Erythroblast (primary cell): ENCODE data around the gene FBXL22.
"Not testable (repeated sequence)": the region's sequence is repeated elsewhere in the genome, so short reads cannot be mapped to it uniquely, and the experiment has no call there.

ENCODE experiments used
- DNase-seq, 2 experiments: peaks; one replicate each; lab custom pipeline; 2025; lab: John Stamatoyannopoulos, UW
- GATA1 ChIP-seq: IDR thresholded peaks from 2 replicates; pipeline ENCODE4 v1.6.1; 2011; ENCODE audit warnings: low read depth, mild to moderate bottlenecking, control low read depth, low read length, moderate library complexity
- POLR2A ChIP-seq: IDR thresholded peaks from 2 replicates; pipeline ENCODE4 v1.6.1; 2011; ENCODE audit warnings: mild to moderate bottlenecking, low read length

FBXL22 gene

DNA sequence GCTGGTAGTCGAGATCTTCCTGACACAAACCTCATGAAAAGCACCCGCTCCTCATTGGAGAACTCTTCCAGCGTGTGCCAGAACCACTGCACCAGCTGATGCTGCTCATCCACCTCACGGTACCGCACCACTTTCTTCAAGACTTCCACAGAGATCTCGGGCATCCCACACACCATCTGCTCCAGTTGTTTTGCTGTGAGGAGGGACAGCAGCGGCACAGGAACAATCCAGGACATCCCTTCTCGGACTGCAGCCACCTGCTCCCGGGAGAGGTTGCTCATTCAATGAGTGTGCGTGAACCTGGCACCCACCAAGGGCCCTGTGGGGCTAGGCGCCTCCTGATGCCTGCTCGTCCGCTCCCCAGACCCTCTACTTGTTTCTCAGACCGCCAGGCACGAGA is 15.1 kb downstream of the FBXL22 start:
- TF ChIP-seq POLR2A (no peak), GATA1 (no peak)

GRCh38 chr15:63615935-63616334 is 18.7 kb downstream of the FBXL22 start:
- no peak for TF ChIP-seq POLR2A
- DNase-seq, result no peak

More for the DNA sequence above, 15.1 kb downstream of the FBXL22 start:
- no peak for DNase-seq

DNA sequence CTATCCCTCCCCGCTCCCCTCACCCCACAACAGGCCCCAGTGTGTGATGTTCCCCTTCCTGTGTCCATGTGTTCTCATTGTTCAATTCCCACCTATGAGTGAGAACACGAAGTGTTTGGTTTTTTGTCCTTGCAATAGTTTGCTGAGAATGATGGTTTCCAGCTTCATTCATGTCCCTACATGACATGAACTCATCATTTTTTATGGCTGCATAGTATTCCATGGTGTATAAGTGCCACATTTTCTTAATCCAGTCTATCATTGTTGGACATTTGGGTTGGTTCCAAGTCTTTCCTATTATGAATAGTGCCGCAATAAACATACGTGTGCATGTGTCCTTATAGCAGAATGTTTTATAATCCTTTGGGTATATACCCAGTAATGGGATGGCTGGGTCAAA is 20.0 kb downstream of the FBXL22 start:
- not testable (repeated sequence) for DNase-seq

GRCh38 chr15:63617627-63618026 is 20.4 kb downstream of the FBXL22 start:
- not testable (repeated sequence) for DNase-seq

GRCh38 chr15:63620760-63621159 is 23.6 kb downstream of the FBXL22 start:
- not testable (repeated sequence) for DNase-seq

GRCh38 chr15:63623232-63623969 is 26.2 kb downstream of the FBXL22 start:
- DNase-seq, result no peak
- TF ChIP-seq POLR2A (no peak), GATA1 (no peak)

GRCh38 chr15:63626955-63627354 is 29.8 kb downstream of the FBXL22 start:
- no peak for TF ChIP-seq POLR2A
- TF ChIP-seq GATA1, result no peak
- no peak for DNase-seq

- no peak for DNase-seq
- no peak for TF ChIP-seq GATA1
- no peak for TF ChIP-seq POLR2A
Measured at GRCh38 chr15:63628123-63628822, 31.1 kb downstream of the FBXL22 start.

DNA sequence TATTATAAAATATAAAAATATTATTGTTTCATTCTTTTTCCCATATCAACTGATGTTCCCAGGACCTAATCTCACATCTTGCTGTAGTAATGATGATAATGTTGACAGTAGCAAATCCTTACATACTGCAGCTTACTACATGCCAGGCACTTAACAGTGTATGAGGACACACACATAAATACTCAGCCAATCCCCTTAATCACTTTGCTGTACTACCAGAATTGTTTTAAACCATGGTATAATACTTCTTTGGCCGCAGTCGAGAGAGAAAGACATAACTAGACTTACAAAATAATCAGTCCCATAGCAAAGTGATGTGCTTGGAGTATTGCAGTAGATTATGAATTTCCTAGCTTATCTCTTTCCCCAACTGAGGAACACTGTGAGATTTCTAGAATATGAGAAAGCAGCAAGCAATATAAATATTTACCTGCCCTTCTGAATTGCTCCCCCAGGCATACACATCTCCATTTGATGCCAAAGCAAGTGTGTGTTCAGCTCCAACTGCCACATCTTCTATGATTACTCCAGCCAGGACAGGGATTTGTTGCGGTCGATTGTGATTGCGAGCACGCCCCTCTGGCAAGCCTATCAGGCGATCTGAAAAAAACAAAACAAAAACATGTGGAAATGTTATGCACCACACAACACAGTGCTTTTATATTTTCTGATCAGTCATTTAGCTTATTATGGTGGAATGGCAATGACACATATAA is 33.0 kb downstream of the FBXL22 start:
- DNase-seq, result no peak
- TF ChIP-seq GATA1 (no peak), POLR2A (no peak)

DNA sequence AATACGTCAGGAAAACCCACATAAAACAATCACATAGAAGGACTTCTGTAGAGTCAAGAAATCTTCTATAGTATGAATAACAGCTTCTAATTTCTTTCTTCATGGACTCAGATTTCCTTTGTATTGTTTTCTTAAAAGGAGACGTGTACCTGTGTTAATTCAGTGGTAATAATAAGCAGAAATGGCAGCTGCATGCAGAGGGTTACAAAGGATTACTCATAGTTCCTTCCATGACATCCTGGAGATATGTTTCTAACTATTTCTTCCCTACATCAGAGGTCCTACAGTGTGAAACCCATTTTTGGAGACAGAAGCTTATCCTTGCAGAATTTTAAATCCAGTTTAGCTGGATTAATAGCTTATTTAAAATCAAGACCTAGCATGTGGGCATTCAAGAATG is 36.1 kb downstream of the FBXL22 start:
- TF ChIP-seq GATA1, result no peak
- no peak for TF ChIP-seq POLR2A
- DNase-seq, result no peak

DNA sequence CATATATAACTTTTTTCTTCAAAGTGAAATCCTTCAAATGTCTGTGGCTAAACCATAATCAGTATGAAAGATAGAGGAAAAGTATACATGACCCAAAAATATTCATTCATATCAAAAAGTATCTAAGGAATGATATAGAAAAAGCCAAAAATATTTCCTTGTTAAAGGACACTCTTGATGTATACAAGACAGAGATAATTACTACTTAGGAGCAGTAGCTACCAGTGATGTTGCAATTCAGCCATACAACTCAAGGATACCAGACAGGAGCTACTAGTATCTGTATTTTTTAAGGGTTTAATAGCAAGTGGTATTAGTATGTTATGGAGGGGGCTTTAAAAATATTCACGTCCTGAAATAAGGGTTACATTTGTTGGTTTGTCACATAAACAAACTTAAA is 37.0 kb downstream of the FBXL22 start:
- no peak for DNase-seq

DNA sequence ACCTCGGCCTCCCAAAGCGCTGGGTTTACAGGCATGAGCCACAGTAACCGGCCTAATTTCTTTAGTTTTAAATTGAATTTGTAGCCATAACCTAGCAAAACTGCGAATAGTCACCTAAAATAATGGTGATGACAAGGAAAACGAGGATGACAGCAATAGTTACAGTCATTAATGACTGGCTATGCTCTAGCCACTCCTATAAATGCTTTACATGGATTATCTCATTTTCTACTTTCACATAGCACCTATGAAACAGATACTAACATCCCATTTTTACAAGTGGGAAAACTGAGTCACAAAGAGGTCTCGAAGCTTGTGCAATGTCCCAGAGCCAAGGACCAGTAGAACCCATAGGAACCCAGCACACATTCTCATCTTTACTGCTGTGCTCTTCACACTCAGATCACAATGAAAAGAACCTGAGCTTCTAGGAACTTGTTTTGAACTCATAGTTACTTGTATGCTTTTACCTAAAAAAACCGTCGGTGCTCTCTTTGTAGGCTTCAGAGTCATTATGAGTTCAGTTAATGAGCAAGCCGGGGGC is 39.4 kb downstream of the FBXL22 start:
- no peak for DNase-seq
- TF ChIP-seq POLR2A (no peak), GATA1 (no peak)

More for the DNA sequence above, 37.0 kb downstream of the FBXL22 start:
- TF ChIP-seq POLR2A (no peak), GATA1 (no peak)

- TF ChIP-seq POLR2A (no peak), GATA1 (no peak)
- DNase-seq, result no peak
Measured at GRCh38 chr15:63638839-63639238, 41.7 kb downstream of the FBXL22 start.

DNA sequence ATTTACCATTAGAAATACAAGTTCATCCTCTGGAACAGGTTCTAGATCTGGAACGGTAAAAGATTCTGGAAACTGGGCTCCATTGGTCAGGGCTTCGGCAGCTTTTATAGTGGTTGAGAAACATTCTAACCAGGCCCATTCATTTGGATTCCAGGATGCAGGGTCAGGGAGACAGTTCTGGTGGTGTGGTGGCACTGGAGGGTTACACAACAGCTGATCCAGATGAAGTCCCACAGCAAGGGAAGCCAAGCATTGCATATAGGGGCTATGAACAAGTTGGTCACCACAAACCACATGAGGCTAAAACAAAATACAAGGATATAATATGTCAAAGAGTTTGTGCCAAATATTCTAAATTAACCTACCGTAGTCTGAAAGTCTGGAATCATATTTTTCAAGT is 43.0 kb downstream of the FBXL22 start:
- DNase-seq, result no peak
- no peak for TF ChIP-seq GATA1
- TF ChIP-seq POLR2A, result no peak
